Measurements from ENCODE around the gene TCP11X1. TPM values are rescaled to one million over a fixed set of nuclear protein-coding genes. Genes with fewer than 3 reads are reported as not detected.
"Not testable (repeated sequence)": the region's sequence is repeated elsewhere in the genome, so short reads cannot be mapped to it uniquely, and the experiment has no call there.

Gene TCP11X1
- total RNA-seq = not detected

GRCh38 chrX:102214986-102215385, at the start of gene TCP11X1:
TCP11X1 (plus strand) TSS chrX:102215301.
- H3K9me3 Mint-ChIP-seq; H3K27me3 Mint-ChIP-seq; ATAC-seq; H3K4me3 Mint-ChIP-seq; DNase-seq (ENCODE audit: low spot score); H3K27ac Mint-ChIP-seq; H3K36me3 Mint-ChIP-seq; H3K4me1 Mint-ChIP-seq (ENCODE audit: low read depth in 2 of 2): not testable (repeated sequence)

- ATAC-seq = no peak
- Mint-ChIP-seq H3K27me3 (peaks cover 0 to 5% of the 10 kb centered on the region in 2 donors), H3K4me3 (no peak overlapping the region), H3K36me3 (no peaks in the 10 kb centered on the region), H3K27ac (no peak overlapping the region), H3K9me3 (no peaks in the 10 kb centered on the region), H3K4me1 (ENCODE audit: low read depth in 2 of 2) (no peaks in the 10 kb centered on the region)
- no peak for DNase-seq (ENCODE audit: low spot score)
Observed at GRCh38 chrX:102185967-102186720, 29.0 kb upstream of the TCP11X1 start.

GRCh38 chrX:102207940-102208339, 7.2 kb upstream of the TCP11X1 start:
- H3K27me3 Mint-ChIP-seq, ATAC-seq, H3K4me3 Mint-ChIP-seq: not testable (repeated sequence)

GRCh38 chrX:102216497-102216896, 1.4 kb downstream of the TCP11X1 start:
- ATAC-seq; H3K4me1 Mint-ChIP-seq (ENCODE audit: low read depth in 2 of 2); H3K36me3 Mint-ChIP-seq; H3K27ac Mint-ChIP-seq; H3K4me3 Mint-ChIP-seq; H3K9me3 Mint-ChIP-seq; DNase-seq (ENCODE audit: low spot score); H3K27me3 Mint-ChIP-seq: not testable (repeated sequence)

More at GRCh38 chrX:102207940-102208339, 7.2 kb upstream of the TCP11X1 start:
- not testable (repeated sequence) for H3K36me3 Mint-ChIP-seq; DNase-seq (ENCODE audit: low spot score); H3K27ac Mint-ChIP-seq; H3K9me3 Mint-ChIP-seq; H3K4me1 Mint-ChIP-seq (ENCODE audit: low read depth in 2 of 2)

GRCh38 chrX:102235678-102236077, 20.6 kb downstream of the TCP11X1 start:
- not testable (repeated sequence) for H3K27ac Mint-ChIP-seq

GRCh38 chrX:102240265-102240664, 25.2 kb downstream of the TCP11X1 start:
- not testable (repeated sequence) for H3K9me3 Mint-ChIP-seq; H3K27ac Mint-ChIP-seq; H3K4me1 Mint-ChIP-seq (ENCODE audit: low read depth in 2 of 2); H3K27me3 Mint-ChIP-seq; DNase-seq (ENCODE audit: low spot score); H3K36me3 Mint-ChIP-seq; H3K4me3 Mint-ChIP-seq
- ATAC-seq = peak in 1 of 2 donors; percentile 28

More at GRCh38 chrX:102235678-102236077, 20.6 kb downstream of the TCP11X1 start:
- not testable (repeated sequence) for H3K4me3 Mint-ChIP-seq; H3K9me3 Mint-ChIP-seq; DNase-seq (ENCODE audit: low spot score); H3K4me1 Mint-ChIP-seq (ENCODE audit: low read depth in 2 of 2); H3K36me3 Mint-ChIP-seq; H3K27me3 Mint-ChIP-seq; ATAC-seq

- H3K27ac Mint-ChIP-seq; ATAC-seq; DNase-seq (ENCODE audit: low spot score); H3K4me3 Mint-ChIP-seq; H3K36me3 Mint-ChIP-seq; H3K4me1 Mint-ChIP-seq (ENCODE audit: low read depth in 2 of 2); H3K9me3 Mint-ChIP-seq; H3K27me3 Mint-ChIP-seq: not testable (repeated sequence)
Observed at GRCh38 chrX:102246893-102247292, 31.8 kb downstream of the TCP11X1 start, which contains the start of gene NXF2. NXF2 (plus strand) TSS chrX:102247167; CDS start chrX:102307079, 59,912 bp downstream.

- H3K9me3 Mint-ChIP-seq; H3K4me1 Mint-ChIP-seq (ENCODE audit: low read depth in 2 of 2); H3K36me3 Mint-ChIP-seq; DNase-seq (ENCODE audit: low spot score); H3K27ac Mint-ChIP-seq; H3K4me3 Mint-ChIP-seq; H3K27me3 Mint-ChIP-seq; ATAC-seq: not testable (repeated sequence)
Observed at GRCh38 chrX:102272231-102272630, 57.1 kb downstream of the TCP11X1 start.

Other genes starting within 250 kb of the TCP11X1 start
- not detected for gene TCEAL2, start 89.6 kb upstream of the TCP11X1 start, total RNA-seq
- gene TCEAL6, start 72.8 kb upstream of the TCP11X1 start, total RNA-seq = not detected
- 1 to 10 TPM; 1.8 to 3.0 TPM for gene BEX5, start 59.3 kb upstream of the TCP11X1 start, total RNA-seq
- not detected for gene NXF2, start 31.9 kb downstream of the TCP11X1 start, total RNA-seq
- gene NXF2B, start 224.7 kb downstream of the TCP11X1 start, total RNA-seq = not detected